ENCODE results near the gene GNPTG. TPM values are rescaled to one million over a fixed set of nuclear protein-coding genes. Genes with fewer than 3 reads are reported as not detected.

The GNPTG gene
- total and polyA plus RNA-seq, 4 donors = 33.7 to 74.1 (median 50.2) TPM

DNA sequence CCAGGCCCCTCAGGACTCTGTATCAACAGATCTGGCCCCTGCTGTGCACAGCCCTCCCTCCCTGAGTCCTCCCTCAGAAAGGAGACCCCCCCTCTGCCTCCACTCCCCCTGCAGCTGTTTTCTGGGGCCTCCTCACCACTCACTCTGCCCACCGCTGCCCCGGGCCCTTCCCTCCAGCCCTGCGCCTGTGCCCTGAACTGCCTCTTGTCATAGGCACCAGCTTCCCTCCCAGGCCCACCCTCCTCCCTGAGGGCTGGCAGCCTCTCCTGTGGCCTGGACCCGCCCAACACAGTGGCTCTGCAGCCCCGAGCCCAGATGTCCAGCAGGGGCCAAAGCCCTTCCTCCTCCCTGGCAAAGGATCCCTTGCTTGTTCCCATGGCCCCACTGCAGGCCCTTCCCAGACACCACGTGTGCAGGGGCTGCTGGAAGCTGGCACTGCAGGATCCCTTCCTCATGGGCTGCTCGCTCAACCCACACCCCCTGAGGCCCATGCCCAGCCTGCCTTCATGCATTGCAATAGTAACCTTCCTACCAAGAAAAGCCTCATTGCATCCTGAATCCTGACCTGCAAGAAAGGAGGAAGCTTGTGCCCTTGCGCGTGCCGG lies 25.8 kb downstream of the GNPTG start:
- 87 to 89% methylated on average over 10 of the region's 10 CpGs for WGBS, 2 donors
- intact Hi-C loops (cut with DNase I) = no loop called here
- ATAC-seq (ENCODE audit: low FRiP score) = no peak

GRCh38 chr16:1378087-1378803 lies 26.5 kb downstream of the GNPTG start:
- Histone ChIP-seq H3K36me3 (ENCODE audit: control insufficient read depth in 1 of 2, insufficient read depth in 2 of 2, low read length in 1 of 2) (no peaks in the 10 kb centered on the region), H3K9me3 (ENCODE audit: control insufficient read depth, low read length) (no peaks in the 10 kb centered on the region), H3K27ac (ENCODE audit: low read depth in 1 of 2, low read length in 2 of 2) (peak overlapping the region in 1 of 2 donors; percentile 4), H3K4me1 (ENCODE audit: control insufficient read depth in 1 of 2, insufficient read depth in 2 of 2, low read length in 2 of 2) (no peaks in the 10 kb centered on the region), H3K4me3 (ENCODE audit: low read length in 2 of 2) (no peak overlapping the region), H3K27me3 (ENCODE audit: control insufficient read depth in 1 of 2, insufficient read depth in 2 of 2, low read length in 1 of 2) (no peaks in the 10 kb centered on the region)
- intact Hi-C loops (cut with DNase I) = no loop called here
- WGBS, 2 donors = 91 to 93% methylated on average over 25 of the region's 25 CpGs
- DNase-seq = no peak
- ATAC-seq (ENCODE audit: low FRiP score) = no peak

More for the DNA sequence above, 25.8 kb downstream of the GNPTG start:
- DNase-seq = no peak
- no peaks in the 10 kb centered on the region for H3K4me1 ChIP-seq (ENCODE audit: control insufficient read depth in 1 of 2, insufficient read depth in 2 of 2, low read length in 2 of 2)
- no peaks in the 10 kb centered on the region for H3K9me3 ChIP-seq (ENCODE audit: control insufficient read depth, low read length)
- H3K36me3 ChIP-seq (ENCODE audit: control insufficient read depth in 1 of 2, insufficient read depth in 2 of 2, low read length in 1 of 2) = no peaks in the 10 kb centered on the region
- no peak overlapping the region for H3K27ac ChIP-seq (ENCODE audit: low read depth in 1 of 2, low read length in 2 of 2)
- no peak overlapping the region for H3K4me3 ChIP-seq (ENCODE audit: low read length in 2 of 2)
- no peaks in the 10 kb centered on the region for H3K27me3 ChIP-seq (ENCODE audit: control insufficient read depth in 1 of 2, insufficient read depth in 2 of 2, low read length in 1 of 2)

- WGBS, 2 donors = 6% methylated on average over 31 of the region's 31 CpGs
- DNase-seq = peak; percentile 93 to 97
- peak; percentile 84 for ATAC-seq (ENCODE audit: low FRiP score)
- intact Hi-C loops (cut with DNase I) = no loop called here
- Histone ChIP-seq H3K36me3 (ENCODE audit: control insufficient read depth in 1 of 2, insufficient read depth in 2 of 2, low read length in 1 of 2) (no peaks in the 10 kb centered on the region), H3K4me3 (ENCODE audit: low read length in 2 of 2) (peak overlapping the region in 1 of 2 donors; percentile 5), H3K9me3 (ENCODE audit: control insufficient read depth, low read length) (no peaks in the 10 kb centered on the region), H3K27ac (ENCODE audit: low read depth in 1 of 2, low read length in 2 of 2) (peak overlapping the region; percentile 35 to 37), H3K4me1 (ENCODE audit: control insufficient read depth in 1 of 2, insufficient read depth in 2 of 2, low read length in 2 of 2) (no peaks in the 10 kb centered on the region), H3K27me3 (ENCODE audit: control insufficient read depth in 1 of 2, insufficient read depth in 2 of 2, low read length in 1 of 2) (no peaks in the 10 kb centered on the region)
Measured at GRCh38 chr16:1378804-1379303, 27.1 kb downstream of the GNPTG start.

DNA sequence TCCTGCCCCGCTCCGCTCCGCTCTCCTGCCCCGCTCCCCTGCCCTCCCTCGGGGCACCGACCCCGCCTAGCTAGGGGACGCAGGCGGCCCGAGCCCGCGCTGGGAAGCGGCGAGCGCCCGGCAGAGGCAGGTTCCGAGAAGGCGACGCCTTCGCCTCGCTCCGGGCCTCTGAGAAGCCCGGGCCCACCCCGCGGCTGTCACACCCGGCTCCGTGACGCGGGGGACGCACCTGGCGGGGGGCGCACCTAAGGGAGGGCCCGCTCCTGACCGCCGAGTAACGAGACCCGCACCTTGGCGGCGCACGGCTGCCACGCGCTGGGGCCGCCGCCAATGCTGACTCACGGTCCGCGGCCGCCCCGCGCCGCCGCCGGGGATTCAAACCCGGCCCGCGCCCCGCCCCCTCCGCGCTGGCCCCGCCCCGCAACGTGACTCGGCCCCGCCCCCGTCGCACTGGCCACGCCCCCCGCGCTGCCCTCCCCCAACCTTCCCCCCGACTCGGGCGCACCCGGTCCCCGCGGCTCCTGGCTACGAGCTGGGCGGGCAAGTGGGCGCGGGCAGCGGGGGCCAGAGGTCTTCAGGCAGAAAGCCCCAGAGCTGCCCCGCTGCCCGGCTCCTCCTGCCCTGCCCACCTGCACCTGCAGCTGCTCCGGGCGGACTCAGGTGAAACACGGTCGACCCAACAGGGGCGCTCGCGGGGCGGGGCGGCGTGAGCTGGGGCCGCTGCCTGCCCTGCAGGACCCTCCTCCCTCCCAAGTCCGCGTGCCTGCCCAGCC lies 27.8 kb downstream of the GNPTG start:
- ATAC-seq (ENCODE audit: low FRiP score) = peak; percentile 71
- peak overlapping the region in 1 of 2 donors; percentile 5 for H3K4me3 ChIP-seq (ENCODE audit: low read length in 2 of 2)
- no peaks in the 10 kb centered on the region for H3K36me3 ChIP-seq (ENCODE audit: control insufficient read depth in 1 of 2, insufficient read depth in 2 of 2, low read length in 1 of 2)
- 9 to 12% methylated on average over 54 to 95 of the region's 95 CpGs for WGBS, 2 donors
- H3K27me3 ChIP-seq (ENCODE audit: control insufficient read depth in 1 of 2, insufficient read depth in 2 of 2, low read length in 1 of 2) = no peaks in the 10 kb centered on the region
- peak overlapping the region; percentile 35 to 37 for H3K27ac ChIP-seq (ENCODE audit: low read depth in 1 of 2, low read length in 2 of 2)
- no peaks in the 10 kb centered on the region for H3K9me3 ChIP-seq (ENCODE audit: control insufficient read depth, low read length)
- DNase-seq = peak; percentile 64 to 90
- H3K4me1 ChIP-seq (ENCODE audit: control insufficient read depth in 1 of 2, insufficient read depth in 2 of 2, low read length in 2 of 2) = no peaks in the 10 kb centered on the region
- intact Hi-C loops (cut with DNase I) = no loop called here

DNA sequence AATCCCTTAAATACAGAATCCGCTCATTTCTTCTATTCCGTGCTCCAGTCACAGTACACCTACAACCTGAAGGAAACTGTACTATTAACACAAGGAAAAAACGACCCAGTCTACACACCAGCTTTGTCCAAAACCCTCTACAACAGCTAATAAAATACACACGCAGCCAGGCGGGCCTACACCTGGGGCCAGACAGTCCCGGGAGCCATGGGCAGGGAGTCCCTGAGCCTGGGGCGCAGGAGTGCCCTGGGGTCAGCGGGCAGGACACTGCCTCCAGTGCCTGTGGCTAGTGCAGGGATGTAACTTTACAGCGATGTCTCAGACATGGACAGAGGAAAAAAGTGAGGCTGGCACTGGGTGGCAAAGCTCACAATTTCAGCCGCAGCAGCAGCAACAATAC lies 28.5 kb downstream of the GNPTG start:
- H3K9me3 ChIP-seq (ENCODE audit: control insufficient read depth, low read length) = no peaks in the 10 kb centered on the region
- H3K27ac ChIP-seq (ENCODE audit: low read depth in 1 of 2, low read length in 2 of 2) = no peak overlapping the region
- no peak for DNase-seq
- no peaks in the 10 kb centered on the region for H3K27me3 ChIP-seq (ENCODE audit: control insufficient read depth in 1 of 2, insufficient read depth in 2 of 2, low read length in 1 of 2)
- H3K4me3 ChIP-seq (ENCODE audit: low read length in 2 of 2) = no peak overlapping the region
- WGBS, 2 donors = 91 to 92% methylated on average over 10 of the region's 10 CpGs
- H3K4me1 ChIP-seq (ENCODE audit: control insufficient read depth in 1 of 2, insufficient read depth in 2 of 2, low read length in 2 of 2) = no peaks in the 10 kb centered on the region
- intact Hi-C loops (cut with DNase I) = no loop called here
- no peak for ATAC-seq (ENCODE audit: low FRiP score)
- peaks cover 1 to 3% of the 10 kb centered on the region in 2 donors for H3K36me3 ChIP-seq (ENCODE audit: control insufficient read depth in 1 of 2, insufficient read depth in 2 of 2, low read length in 1 of 2)

DNA sequence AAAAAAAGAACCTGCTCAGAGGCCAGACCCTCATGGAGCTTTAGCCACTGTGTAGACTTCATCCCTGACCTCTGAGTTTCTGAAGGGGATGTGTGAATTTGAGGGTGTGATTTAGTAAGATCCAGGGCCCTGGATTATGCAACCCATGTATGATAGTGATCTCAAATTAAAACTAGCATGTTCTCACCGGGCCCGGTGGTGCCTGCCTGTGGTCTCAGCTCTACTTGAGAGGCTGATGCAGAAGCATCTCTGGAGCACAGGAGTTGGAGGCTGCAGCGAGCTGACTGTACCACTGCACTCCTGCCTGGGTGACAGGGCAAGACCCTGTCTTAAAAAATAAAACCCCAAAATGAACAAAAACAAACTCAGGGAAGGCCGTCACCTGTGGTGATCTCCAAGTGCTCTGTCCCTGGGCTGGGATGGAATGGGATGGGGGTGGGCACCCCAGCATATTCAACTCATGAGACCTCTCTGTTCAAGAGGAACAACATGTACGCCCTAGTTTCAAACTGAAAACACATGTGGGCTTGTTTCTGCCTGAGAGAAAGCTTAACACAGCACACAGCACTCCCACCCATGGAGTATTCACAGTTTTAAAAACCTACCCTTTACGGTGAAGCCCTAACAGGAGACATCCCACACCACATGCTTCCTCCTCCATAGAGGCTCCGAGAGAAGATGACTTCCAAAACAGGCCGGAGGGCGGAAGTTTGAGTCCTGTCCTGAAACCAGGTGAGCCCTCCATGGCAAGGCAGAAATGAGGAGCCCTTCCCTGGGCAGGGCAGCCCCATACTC lies 30.1 kb downstream of the GNPTG start:
- H3K36me3 ChIP-seq (ENCODE audit: control insufficient read depth in 1 of 2, insufficient read depth in 2 of 2, low read length in 1 of 2) = peaks cover 1 to 3% of the 10 kb centered on the region in 2 donors
- WGBS, 2 donors = 91 to 95% methylated on average over 9 of the region's 9 CpGs
- no peaks in the 10 kb centered on the region for H3K27me3 ChIP-seq (ENCODE audit: control insufficient read depth in 1 of 2, insufficient read depth in 2 of 2, low read length in 1 of 2)
- no peak overlapping the region for H3K4me3 ChIP-seq (ENCODE audit: low read length in 2 of 2)
- DNase-seq = no peak
- no peak overlapping the region for H3K27ac ChIP-seq (ENCODE audit: low read depth in 1 of 2, low read length in 2 of 2)
- no peak for ATAC-seq (ENCODE audit: low FRiP score)
- H3K9me3 ChIP-seq (ENCODE audit: control insufficient read depth, low read length) = no peaks in the 10 kb centered on the region
- H3K4me1 ChIP-seq (ENCODE audit: control insufficient read depth in 1 of 2, insufficient read depth in 2 of 2, low read length in 2 of 2) = no peaks in the 10 kb centered on the region
- intact Hi-C loops (cut with DNase I) = no loop called here

DNA sequence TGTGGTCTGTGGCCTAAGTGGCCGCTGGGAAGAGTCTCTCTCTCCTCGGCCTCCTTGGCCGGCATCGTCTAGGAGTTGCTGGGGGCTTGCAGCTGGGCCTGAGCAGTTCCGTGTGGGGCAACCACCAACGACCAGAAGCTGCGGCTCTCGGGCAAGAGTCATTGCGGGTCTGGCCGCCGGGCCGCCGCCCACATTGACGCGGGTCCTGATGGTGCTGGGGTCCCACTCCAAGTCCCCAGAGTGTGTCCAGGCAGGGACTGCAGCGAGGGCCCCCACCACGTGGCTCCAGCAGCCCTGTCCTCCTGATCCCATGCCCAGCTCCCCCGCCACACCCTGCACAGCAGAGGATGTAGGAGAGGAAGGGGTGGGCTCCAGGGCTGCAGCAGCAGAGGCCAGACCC lies 31.8 kb downstream of the GNPTG start:
- Histone ChIP-seq H3K36me3 (ENCODE audit: control insufficient read depth in 1 of 2, insufficient read depth in 2 of 2, low read length in 1 of 2) (peaks cover 1 to 3% of the 10 kb centered on the region in 2 donors), H3K27ac (ENCODE audit: low read depth in 1 of 2, low read length in 2 of 2) (no peak overlapping the region), H3K27me3 (ENCODE audit: control insufficient read depth in 1 of 2, insufficient read depth in 2 of 2, low read length in 1 of 2) (no peaks in the 10 kb centered on the region), H3K9me3 (ENCODE audit: control insufficient read depth, low read length) (no peaks in the 10 kb centered on the region), H3K4me3 (ENCODE audit: low read length in 2 of 2) (no peak overlapping the region), H3K4me1 (ENCODE audit: control insufficient read depth in 1 of 2, insufficient read depth in 2 of 2, low read length in 2 of 2) (no peaks in the 10 kb centered on the region)
- DNase-seq (peak in 1 of 2 donors; percentile 77), ATAC-seq (ENCODE audit: low FRiP score) (no peak)
- intact Hi-C loops (cut with DNase I) = no loop called here
- WGBS, 2 donors = 92 to 95% methylated on average over 18 of the region's 18 CpGs

DNA sequence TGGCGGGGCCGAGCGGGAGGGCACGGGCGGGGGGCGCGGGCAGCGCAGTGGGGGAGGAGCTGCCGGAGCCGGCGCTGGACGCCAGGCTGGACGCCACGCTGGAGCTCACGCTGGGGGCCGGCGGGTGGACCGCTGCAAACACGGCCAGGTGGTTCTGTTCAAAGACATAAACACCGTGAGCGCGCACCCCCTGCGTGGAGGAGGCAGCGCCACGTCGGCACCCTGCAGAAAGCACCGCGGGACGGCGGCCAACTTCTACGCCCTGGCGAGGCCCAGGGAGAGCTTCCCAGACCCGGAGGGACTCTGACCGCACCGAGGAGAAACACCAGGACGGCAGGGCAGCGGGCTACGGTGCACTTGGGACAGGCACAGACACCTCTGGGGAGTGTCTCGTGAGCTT lies 33.5 kb downstream of the GNPTG start:
- H3K27ac ChIP-seq (ENCODE audit: low read depth in 1 of 2, low read length in 2 of 2) = no peak overlapping the region
- ATAC-seq (ENCODE audit: low FRiP score) = no peak
- DNase-seq = no peak
- intact Hi-C loops (cut with DNase I) = no loop called here
- WGBS, 2 donors = 95 to 96% methylated on average over 39 of the region's 39 CpGs
- H3K9me3 ChIP-seq (ENCODE audit: control insufficient read depth, low read length) = no peaks in the 10 kb centered on the region
- no peak overlapping the region for H3K4me3 ChIP-seq (ENCODE audit: low read length in 2 of 2)
- no peaks in the 10 kb centered on the region for H3K27me3 ChIP-seq (ENCODE audit: control insufficient read depth in 1 of 2, insufficient read depth in 2 of 2, low read length in 1 of 2)
- H3K4me1 ChIP-seq (ENCODE audit: control insufficient read depth in 1 of 2, insufficient read depth in 2 of 2, low read length in 2 of 2) = no peaks in the 10 kb centered on the region
- H3K36me3 ChIP-seq (ENCODE audit: control insufficient read depth in 1 of 2, insufficient read depth in 2 of 2, low read length in 1 of 2) = peaks cover 1 to 3% of the 10 kb centered on the region in 2 donors

Measured in aorta (tissue), 5 donors.